H1 (cell line): Measurements from ENCODE around the gene BRICD5.

ENCODE experiments used
- CTCF ChIP-seq, 3 experiments: IDR thresholded peaks; 1 replicate in 2 of 3; 2 replicates in 1 of 3; pipeline versions ENCODE4 v1.5.1 to v1.6.1; 2011; ENCODE audit warnings: low read length in 3 of 3, mild to moderate bottlenecking in 3 of 3, inconsistent platforms in 2 of 3, low read depth in 1 of 3, moderate library complexity in 1 of 3; ENCODE audit not compliant: insufficient read depth in 1 of 3; ENCODE audit errors: control extremely low read depth in 1 of 3
- EZH2 ChIP-seq: fragments of 200-600 bp; sonication (generic); IDR thresholded peaks from 2 replicates; pipeline ENCODE4 v1.7.1; 2012; ENCODE audit warnings: low read depth, mild to moderate bottlenecking, moderate library complexity, low read length, inconsistent platforms; ENCODE audit not compliant: severe bottlenecking
- GTF2F1 ChIP-seq: IDR thresholded peaks from 2 replicates; pipeline ENCODE4 v1.6.1; 2012; ENCODE audit warnings: low read depth, low read length, improper control_type of control experiment, borderline replicate concordance
- HDAC6 ChIP-seq: IDR thresholded peaks from one replicate; pipeline ENCODE4 v1.7.1; 2012; ENCODE audit warnings: low read depth, mild to moderate bottlenecking, inconsistent platforms, low read length, moderate library complexity
- JUN ChIP-seq: IDR thresholded peaks from 2 replicates; pipeline ENCODE4 v1.6.1; 2011; ENCODE audit warnings: low read depth, mild to moderate bottlenecking, improper control_type of control experiment, low read length
- JUND ChIP-seq: IDR thresholded peaks from 2 replicates; pipeline ENCODE4 v1.6.1; 2011; ENCODE audit warnings: mild to moderate bottlenecking, improper control_type of control experiment, low read length
- MAX ChIP-seq: IDR thresholded peaks from 2 replicates; pipeline ENCODE4 v1.6.1; 2012; ENCODE audit warnings: inconsistent platforms
- POLR2A ChIP-seq, 2 experiments: IDR thresholded peaks; 1 replicate in 1 of 2; 2 replicates in 1 of 2; pipeline ENCODE4 v1.6.1; 2011; ENCODE audit warnings: low read depth in 2 of 2, low read length in 2 of 2, mild to moderate bottlenecking in 2 of 2; ENCODE audit errors: control extremely low read depth in 1 of 2
- POLR2AphosphoS5 ChIP-seq: IDR thresholded peaks from 2 replicates; pipeline ENCODE4 v1.6.1; 2011; ENCODE audit warnings: low read depth, low read length
- TAF7 ChIP-seq: optimal IDR thresholded peaks from 2 replicates; pipeline ENCODE3; 2011; ENCODE audit warnings: low read depth, mild to moderate bottlenecking, inconsistent platforms, low read length, moderate library complexity, borderline replicate concordance
- USF2 ChIP-seq: IDR thresholded peaks from 2 replicates; pipeline ENCODE4 v1.6.1; 2011; ENCODE audit warnings: low read length, improper control_type of control experiment
- YY1 ChIP-seq: IDR thresholded peaks from 2 replicates; pipeline ENCODE4 v1.6.1; 2011; ENCODE audit warnings: low read depth, mild to moderate bottlenecking, low read length

- no peak for TF ChIP-seq USF2
- no peak for TF ChIP-seq YY1
- TF ChIP-seq EZH2, result no peak
- TF ChIP-seq JUND, result no peak
- no peak for TF ChIP-seq MAX
- TF ChIP-seq TAF7, result no peak
- peak; percentile 31; the same call in 1 of the 2 replicates for TF ChIP-seq POLR2AphosphoS5
- TF ChIP-seq CTCF (IDR thresholded peaks at IDR 0.05; ENCODE audit: control extremely low read depth in 1 of 3, insufficient read depth in 1 of 3, low read depth in 1 of 3, low read length in 3 of 3), result no peak
- no peak for TF ChIP-seq HDAC6
- no peak for TF ChIP-seq JUN
- no peak for TF ChIP-seq GTF2F1
- TF ChIP-seq POLR2A (IDR thresholded peaks at IDR 0.05; ENCODE audit: control extremely low read depth in 1 of 2, low read depth in 2 of 2, low read length in 2 of 2), result no peak
These were observed 47.1 kb upstream of the BRICD5 start for GRCh38 chr16:2257726-2258125.
